HepG2 (cell line): ENCODE results near the gene H6PD. TPM values are rescaled to one million over a fixed set of nuclear protein-coding genes. Genes with fewer than 3 reads are reported as not detected.
A peak's percentile ranks its signal among the peaks of the same experiment; 100 is the strongest.

Experiments used
- BCL6 ChIP-seq: IDR thresholded peaks from 2 replicates; pipeline ENCODE4 v1.6.1; 2016; ENCODE audit warnings: missing genetic modification reagents, missing compliant biosample characterization
- CBX1 ChIP-seq: IDR thresholded peaks from one replicate; pipeline ENCODE4 v1.6.1; 2016; ENCODE audit warnings: antibody characterized with exemption, low read depth
- CSRNP1 ChIP-seq: sonication (generic); formaldehyde crosslinking; IDR thresholded peaks from 2 replicates; pipeline ENCODE4 v1.8.1; 2023; ENCODE audit warnings: mild to moderate bottlenecking, missing genetic modification reagents
- ELF3 ChIP-seq: IDR thresholded peaks from 2 replicates; pipeline ENCODE4 v1.6.1; 2016; ENCODE audit warnings: missing genetic modification reagents, missing compliant biosample characterization
- FOXJ3 ChIP-seq: sonication (generic); formaldehyde crosslinking; IDR thresholded peaks from 2 replicates; pipeline ENCODE4 v1.4.0; 2020; ENCODE audit warnings: missing genetic modification reagents, mild to moderate bottlenecking, borderline replicate concordance
- HDAC1 ChIP-seq: sonication (generic); formaldehyde crosslinking; IDR thresholded peaks from 2 replicates; pipeline ENCODE4 v1.5.1; 2020; ENCODE audit warnings: mild to moderate bottlenecking, missing genetic modification reagents
- HNRNPL ChIP-seq: fragments of 200-400 bp; formaldehyde crosslinking; IDR thresholded peaks from 2 replicates; pipeline ENCODE4 v1.6.1; 2017; ENCODE audit warnings: mild to moderate bottlenecking, low read depth, low read length
- MIXL1 ChIP-seq: IDR thresholded peaks from 2 replicates; pipeline ENCODE4 v1.6.1; 2016
- PHF5A ChIP-seq: IDR thresholded peaks from one replicate; pipeline ENCODE4 v1.6.1; 2018; ENCODE audit warnings: low read depth, missing genetic modification reagents; ENCODE audit not compliant: unreplicated experiment
- REPIN1 ChIP-seq: sonication (generic); formaldehyde crosslinking; IDR thresholded peaks from 2 replicates; pipeline ENCODE4 v1.8.0; 2022; ENCODE audit warnings: missing genetic modification reagents, low read depth, mild to moderate bottlenecking, borderline replicate concordance
- SMYD3 ChIP-seq: sonication (generic); formaldehyde crosslinking; IDR thresholded peaks from 2 replicates; pipeline ENCODE4 v1.8.1; 2023; ENCODE audit warnings: mild to moderate bottlenecking, missing genetic modification reagents
- STAG1 ChIP-seq: sonication (generic); formaldehyde crosslinking; IDR thresholded peaks from 2 replicates; pipeline ENCODE4 v1.4.0; 2020; ENCODE audit warnings: missing genetic modification reagents
- TP53 ChIP-seq: sonication (generic); formaldehyde crosslinking; conservative IDR thresholded peaks from 2 replicates; pipeline ENCODE4 v1.4.0; 2020; ENCODE audit warnings: missing genetic modification reagents
- XRCC5 ChIP-seq: fragments of 200-400 bp; formaldehyde crosslinking; optimal IDR thresholded peaks from 2 replicates; pipeline ENCODE3; 2017; ENCODE audit warnings: mild to moderate bottlenecking, low read length
- ZNF3 ChIP-seq: IDR thresholded peaks from 2 replicates; pipeline ENCODE4 v1.7.0; 2017; ENCODE audit warnings: inconsistent platforms
- ZSCAN29 ChIP-seq: sonication (generic); formaldehyde crosslinking; conservative IDR thresholded peaks from 2 replicates; pipeline ENCODE4 v1.4.0; 2020; ENCODE audit warnings: mild to moderate bottlenecking, missing genetic modification reagents
- polyA plus RNA-seq, 8 experiments: library from polyadenylated mRNA; depleted of rRNA in 3 of 8; stranded (reverse) in 7 of 8; unstranded in 1 of 8; fragments of >200 nt; fragmentation: Illumina TruSeq in 4 of 8; extraction: Trizol in 4 of 8; gene quantifications; 2 replicates each; pipeline versions ENCODE4 v1.2.1 to v1.2.3, GENCODE V29; 2011 to 2016; ENCODE audit warnings: low read depth in 4 of 8, missing spikeins in 1 of 8, mixed read lengths in 1 of 8; ENCODE audit not compliant: insufficient read depth in 1 of 8
- total RNA-seq, 5 experiments: library from RNA; depleted of rRNA; stranded (reverse); fragments of >200 nt; fragmentation: Illumina TruSeq; extraction: Trizol; gene quantifications; 2 replicates each; pipeline ENCODE4 v1.2.3, GENCODE V29; 2016; ENCODE audit warnings: low read depth in 1 of 5
- TF ChIP-seq, protein P1 (sequence below): sonication (generic); formaldehyde crosslinking; IDR thresholded peaks from 2 replicates; pipeline ENCODE4 v1.8.0; 2022; ENCODE audit warnings: missing genetic modification reagents, mild to moderate bottlenecking, moderate library complexity, borderline replicate concordance
- TF ChIP-seq, protein P2 (sequence below): sonication (generic); formaldehyde crosslinking; IDR thresholded peaks from 2 replicates; pipeline ENCODE4 v1.5.1; 2020; ENCODE audit warnings: missing genetic modification reagents, mild to moderate bottlenecking, borderline replicate concordance
- TF ChIP-seq, protein P3 (sequence below): sonication (generic); formaldehyde crosslinking; IDR thresholded peaks from 2 replicates; pipeline ENCODE4 v1.4.0; 2020; ENCODE audit warnings: missing genetic modification reagents, borderline replicate concordance
- TF ChIP-seq, protein P4 (sequence below): IDR thresholded peaks from 2 replicates; pipeline ENCODE4 v1.6.1; 2018; ENCODE audit warnings: missing genetic modification reagents, mild to moderate bottlenecking, missing compliant biosample characterization
- TF ChIP-seq, protein P5 (sequence below): sonication (generic); formaldehyde crosslinking; IDR thresholded peaks from 2 replicates; pipeline ENCODE4 v1.4.0; 2020; ENCODE audit warnings: missing genetic modification reagents

H6PD gene
- total and polyA plus RNA-seq, 2 of the 13 experiments (the other 11 are each of a cell fraction or from before 2014, with no cell fraction given): 9.3 to 14.1 TPM

DNA sequence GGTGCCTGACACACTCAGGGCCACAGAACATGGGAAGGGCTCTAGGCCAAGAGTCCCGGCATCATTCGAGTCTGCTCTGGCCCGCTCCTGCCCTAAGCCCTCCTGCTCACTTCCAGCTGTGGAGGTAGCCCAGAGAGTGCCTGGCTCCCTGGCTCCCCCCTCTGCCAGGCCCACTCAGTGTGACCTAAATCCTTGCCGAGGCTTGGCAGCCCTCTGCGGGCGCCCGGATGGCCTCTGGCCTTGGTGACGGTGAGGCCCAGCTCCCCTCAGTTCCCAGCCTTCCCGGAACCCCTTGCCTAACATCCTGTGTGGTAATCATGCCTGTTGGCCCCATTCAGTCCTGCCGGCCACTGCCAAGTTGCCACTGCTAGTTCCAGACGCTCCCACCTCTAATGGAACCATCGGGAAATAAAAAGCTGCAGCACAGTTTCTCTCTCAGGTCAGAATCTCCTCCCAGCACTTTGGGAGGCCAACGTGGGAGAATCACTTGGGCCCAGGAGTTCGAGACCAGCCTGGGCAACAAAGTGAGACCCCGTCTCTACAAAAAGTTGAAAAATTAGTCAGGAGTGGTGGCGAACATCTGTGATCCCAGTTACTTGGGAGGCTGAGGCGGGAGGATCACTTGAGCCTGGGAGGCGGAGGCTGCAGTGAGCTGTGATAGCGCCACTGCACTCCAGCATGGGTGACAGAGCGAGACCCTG lies 1.2 kb upstream of the H6PD start (continued):
- TF ChIP-seq CSRNP1 (CRISPR knock-in tag) (0 out of 2 replicates have a peak, but pooled peaks have one; percentile 35), REPIN1 (CRISPR knock-in tag) (peak; percentile 33; the same call in 1 of the 2 replicates), XRCC5 (peak; percentile 43), ZSCAN29 (CRISPR knock-in tag) (0 out of 2 replicates have a peak, but pooled peaks have one; percentile 67), PHF5A (CRISPR knock-in tag) (peak; percentile 61), SMYD3 (CRISPR knock-in tag) (0 out of 2 replicates have a peak, but pooled peaks have one; percentile 64), HDAC1 (peak; percentile 81), MIXL1 (0 out of 2 replicates have a peak, but pooled peaks have one; percentile 53), HNRNPL (peak; percentile 96), STAG1 (CRISPR knock-in tag) (peak; percentile 61), BCL6 (CRISPR knock-in tag) (peak; percentile 83), CBX1 (no peak), ELF3 (CRISPR knock-in tag) (peak; percentile 81), FOXJ3 (CRISPR knock-in tag) (peak; percentile 37; the same call in 1 of the 2 replicates), TP53 (CRISPR knock-in tag) (0 out of 2 replicates have a peak, but pooled peaks have one; percentile 70), ZNF3 (CRISPR knock-in tag) (peak; percentile 57; the same call in 1 of the 2 replicates)
- TF ChIP-seq, protein P1, sequence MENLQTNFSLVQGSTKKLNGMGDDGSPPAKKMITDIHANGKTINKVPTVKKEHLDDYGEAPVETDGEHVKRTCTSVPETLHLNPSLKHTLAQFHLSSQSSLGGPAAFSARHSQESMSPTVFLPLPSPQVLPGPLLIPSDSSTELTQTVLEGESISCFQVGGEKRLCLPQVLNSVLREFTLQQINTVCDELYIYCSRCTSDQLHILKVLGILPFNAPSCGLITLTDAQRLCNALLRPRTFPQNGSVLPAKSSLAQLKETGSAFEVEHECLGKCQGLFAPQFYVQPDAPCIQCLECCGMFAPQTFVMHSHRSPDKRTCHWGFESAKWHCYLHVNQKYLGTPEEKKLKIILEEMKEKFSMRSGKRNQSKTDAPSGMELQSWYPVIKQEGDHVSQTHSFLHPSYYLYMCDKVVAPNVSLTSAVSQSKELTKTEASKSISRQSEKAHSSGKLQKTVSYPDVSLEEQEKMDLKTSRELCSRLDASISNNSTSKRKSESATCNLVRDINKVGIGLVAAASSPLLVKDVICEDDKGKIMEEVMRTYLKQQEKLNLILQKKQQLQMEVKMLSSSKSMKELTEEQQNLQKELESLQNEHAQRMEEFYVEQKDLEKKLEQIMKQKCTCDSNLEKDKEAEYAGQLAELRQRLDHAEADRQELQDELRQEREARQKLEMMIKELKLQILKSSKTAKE (CRISPR knock-in tag): peak; percentile 91
- TF ChIP-seq, protein P2, sequence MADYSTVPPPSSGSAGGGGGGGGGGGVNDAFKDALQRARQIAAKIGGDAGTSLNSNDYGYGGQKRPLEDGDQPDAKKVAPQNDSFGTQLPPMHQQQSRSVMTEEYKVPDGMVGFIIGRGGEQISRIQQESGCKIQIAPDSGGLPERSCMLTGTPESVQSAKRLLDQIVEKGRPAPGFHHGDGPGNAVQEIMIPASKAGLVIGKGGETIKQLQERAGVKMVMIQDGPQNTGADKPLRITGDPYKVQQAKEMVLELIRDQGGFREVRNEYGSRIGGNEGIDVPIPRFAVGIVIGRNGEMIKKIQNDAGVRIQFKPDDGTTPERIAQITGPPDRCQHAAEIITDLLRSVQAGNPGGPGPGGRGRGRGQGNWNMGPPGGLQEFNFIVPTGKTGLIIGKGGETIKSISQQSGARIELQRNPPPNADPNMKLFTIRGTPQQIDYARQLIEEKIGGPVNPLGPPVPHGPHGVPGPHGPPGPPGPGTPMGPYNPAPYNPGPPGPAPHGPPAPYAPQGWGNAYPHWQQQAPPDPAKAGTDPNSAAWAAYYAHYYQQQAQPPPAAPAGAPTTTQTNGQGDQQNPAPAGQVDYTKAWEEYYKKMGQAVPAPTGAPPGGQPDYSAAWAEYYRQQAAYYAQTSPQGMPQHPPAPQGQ (CRISPR knock-in tag): no peak
- TF ChIP-seq, protein P3, sequence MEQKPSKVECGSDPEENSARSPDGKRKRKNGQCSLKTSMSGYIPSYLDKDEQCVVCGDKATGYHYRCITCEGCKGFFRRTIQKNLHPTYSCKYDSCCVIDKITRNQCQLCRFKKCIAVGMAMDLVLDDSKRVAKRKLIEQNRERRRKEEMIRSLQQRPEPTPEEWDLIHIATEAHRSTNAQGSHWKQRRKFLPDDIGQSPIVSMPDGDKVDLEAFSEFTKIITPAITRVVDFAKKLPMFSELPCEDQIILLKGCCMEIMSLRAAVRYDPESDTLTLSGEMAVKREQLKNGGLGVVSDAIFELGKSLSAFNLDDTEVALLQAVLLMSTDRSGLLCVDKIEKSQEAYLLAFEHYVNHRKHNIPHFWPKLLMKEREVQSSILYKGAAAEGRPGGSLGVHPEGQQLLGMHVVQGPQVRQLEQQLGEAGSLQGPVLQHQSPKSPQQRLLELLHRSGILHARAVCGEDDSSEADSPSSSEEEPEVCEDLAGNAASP (CRISPR knock-in tag): 0 out of 2 replicates have a peak, but pooled peaks have one; percentile 57
- TF ChIP-seq, protein P4, sequence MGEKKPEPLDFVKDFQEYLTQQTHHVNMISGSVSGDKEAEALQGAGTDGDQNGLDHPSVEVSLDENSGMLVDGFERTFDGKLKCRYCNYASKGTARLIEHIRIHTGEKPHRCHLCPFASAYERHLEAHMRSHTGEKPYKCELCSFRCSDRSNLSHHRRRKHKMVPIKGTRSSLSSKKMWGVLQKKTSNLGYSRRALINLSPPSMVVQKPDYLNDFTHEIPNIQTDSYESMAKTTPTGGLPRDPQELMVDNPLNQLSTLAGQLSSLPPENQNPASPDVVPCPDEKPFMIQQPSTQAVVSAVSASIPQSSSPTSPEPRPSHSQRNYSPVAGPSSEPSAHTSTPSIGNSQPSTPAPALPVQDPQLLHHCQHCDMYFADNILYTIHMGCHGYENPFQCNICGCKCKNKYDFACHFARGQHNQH (CRISPR knock-in tag): peak; percentile 86; the same call in 1 of the 2 replicates
- TF ChIP-seq, protein P5, sequence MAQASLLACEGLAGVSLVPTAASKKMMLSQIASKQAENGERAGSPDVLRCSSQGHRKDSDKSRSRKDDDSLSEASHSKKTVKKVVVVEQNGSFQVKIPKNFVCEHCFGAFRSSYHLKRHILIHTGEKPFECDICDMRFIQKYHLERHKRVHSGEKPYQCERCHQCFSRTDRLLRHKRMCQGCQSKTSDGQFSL (CRISPR knock-in tag): no peak
